H9 (cell line): Measurements from ENCODE around the gene ZFP36L1. TPM values are rescaled to one million over a fixed set of nuclear protein-coding genes. Genes with fewer than 3 reads are reported as not detected.
A peak's percentile ranks its signal among the peaks of the same experiment; 100 is the strongest.

Source experiments
- DNase-seq: peaks from one replicate; pipeline ENCODE4 v3.0.0-alpha.2; 2017
- H2AFZ ChIP-seq: one replicate; pipeline ENCODE4 v1.6.1; 2013; ENCODE audit warnings: mild to moderate bottlenecking, low read length, control low read depth, moderate library complexity
- H2AK5ac ChIP-seq: 2 replicates; pipeline ENCODE4 v1.6.1; 2013; ENCODE audit warnings: low read length, control low read depth, mixed read lengths; ENCODE audit not compliant: insufficient read length
- H2BK120ac ChIP-seq: one replicate; pipeline ENCODE4 v1.6.1; 2013; ENCODE audit warnings: low read depth, mild to moderate bottlenecking, low read length, control low read depth, inconsistent platforms; ENCODE audit not compliant: poor library complexity, severe bottlenecking
- H2BK12ac ChIP-seq: 2 replicates; pipeline ENCODE4 v1.6.1; 2013; ENCODE audit warnings: low read length, control low read depth, mixed read lengths, low read depth; ENCODE audit not compliant: insufficient read length
- H2BK15ac ChIP-seq: 2 replicates; pipeline ENCODE4 v1.6.1; 2013; ENCODE audit warnings: low read depth, low read length, control low read depth
- H2BK20ac ChIP-seq: one replicate; pipeline ENCODE4 v1.6.1; 2013; ENCODE audit warnings: low read depth, mild to moderate bottlenecking, low read length, control low read depth, inconsistent platforms; ENCODE audit not compliant: poor library complexity, severe bottlenecking
- H2BK5ac ChIP-seq: 2 replicates; pipeline ENCODE4 v1.6.1; 2013; ENCODE audit warnings: low read length, control low read depth, mixed read lengths; ENCODE audit not compliant: insufficient read length
- H3K14ac ChIP-seq: 2 replicates; pipeline ENCODE4 v1.6.1; 2013; ENCODE audit warnings: low read length, control low read depth; ENCODE audit not compliant: insufficient read depth
- H3K18ac ChIP-seq: 2 replicates; pipeline ENCODE4 v1.6.1; 2013; ENCODE audit warnings: low read depth, mild to moderate bottlenecking, mixed read lengths, low read length, control low read depth; ENCODE audit not compliant: insufficient read length
- H3K23ac ChIP-seq: 2 replicates; pipeline ENCODE4 v1.6.1; 2013; ENCODE audit warnings: low read length, control low read depth, mixed read lengths, low read depth; ENCODE audit not compliant: insufficient read length
- H3K23me2 ChIP-seq: 2 replicates; pipeline ENCODE4 v1.6.1; 2013; ENCODE audit warnings: low read depth, mild to moderate bottlenecking, mixed read lengths, low read length, control low read depth; ENCODE audit not compliant: insufficient read length, poor library complexity, severe bottlenecking
- H3K27ac ChIP-seq: 2 replicates; pipeline ENCODE4 v1.5.1; 2013; ENCODE audit warnings: low read length, control low read depth, mixed read lengths, low read depth; ENCODE audit not compliant: insufficient read length
- H3K27me3 ChIP-seq: 2 replicates; pipeline ENCODE4 v1.6.1; 2013; ENCODE audit warnings: low read length, control low read depth, inconsistent platforms; ENCODE audit not compliant: insufficient read depth
- H3K4ac ChIP-seq: 2 replicates; pipeline ENCODE4 v1.6.1; 2013; ENCODE audit warnings: low read depth, mild to moderate bottlenecking, control low read depth, inconsistent platforms, low read length, moderate library complexity
- H3K4me1 ChIP-seq: 2 replicates; pipeline ENCODE4 v1.6.1; 2013; ENCODE audit warnings: low read length, control low read depth, inconsistent platforms; ENCODE audit not compliant: insufficient read depth
- H3K4me2 ChIP-seq: 2 replicates; pipeline ENCODE4 v1.6.1; 2013; ENCODE audit warnings: low read length, control low read depth, mixed read lengths; ENCODE audit not compliant: insufficient read length, insufficient read depth
- H3K56ac ChIP-seq: 2 replicates; pipeline ENCODE4 v1.6.1; 2013; ENCODE audit warnings: low read depth, mild to moderate bottlenecking, mixed read lengths, low read length, control low read depth; ENCODE audit not compliant: insufficient read length
- H3K79me1 ChIP-seq: 2 replicates; pipeline ENCODE4 v1.6.1; 2013; ENCODE audit warnings: low read depth, mild to moderate bottlenecking, moderate library complexity, low read length, control low read depth, inconsistent platforms; ENCODE audit not compliant: insufficient read depth, poor library complexity, severe bottlenecking
- H3K79me2 ChIP-seq: 2 replicates; pipeline ENCODE4 v1.6.1; 2013; ENCODE audit warnings: low read length, control low read depth, inconsistent platforms; ENCODE audit not compliant: insufficient read depth
- H3K9ac ChIP-seq: 2 replicates; pipeline ENCODE4 v1.6.1; 2013; ENCODE audit warnings: low read length, control low read depth, mixed read lengths; ENCODE audit not compliant: insufficient read length; ENCODE audit errors: extremely low read depth
- H3K9me3 ChIP-seq: one replicate; pipeline ENCODE4 v1.6.1; 2013; ENCODE audit warnings: low read depth, low read length, inconsistent platforms; ENCODE audit not compliant: control insufficient read depth
- H3T11ph ChIP-seq: one replicate; pipeline ENCODE4 v1.6.1; 2013; ENCODE audit warnings: mild to moderate bottlenecking, low read length, control low read depth, inconsistent platforms
- H4K20me1 ChIP-seq: one replicate; pipeline ENCODE4 v1.6.1; 2013; ENCODE audit not compliant: control insufficient read depth, insufficient read length, insufficient read depth
- H4K5ac ChIP-seq: 2 replicates; pipeline ENCODE4 v1.6.1; 2013; ENCODE audit warnings: low read depth, mild to moderate bottlenecking, mixed read lengths, low read length, control low read depth; ENCODE audit not compliant: insufficient read length
- H4K8ac ChIP-seq: replicated peaks from 2 replicates; pipeline ENCODE4 v1.6.1; 2013; ENCODE audit warnings: low read length, control low read depth, mixed read lengths, low read depth; ENCODE audit not compliant: insufficient read length
- H4K91ac ChIP-seq: 2 replicates; pipeline ENCODE4 v1.6.1; 2013; ENCODE audit warnings: low read depth, mild to moderate bottlenecking, moderate library complexity, mixed read lengths, low read length, control low read depth; ENCODE audit not compliant: insufficient read length
- H3K27ac Mint-ChIP-seq, 3 experiments: 2 replicates in 2 of 3; 3 replicates in 1 of 3; pipeline ENCODE4 v1.8.0; 2020 to 2021; ENCODE audit warnings: mixed read lengths in 3 of 3, mild to moderate bottlenecking in 1 of 3, moderate library complexity in 1 of 3
- H3K27me3 Mint-ChIP-seq: 2 replicates; pipeline ENCODE4 v1.8.0; 2021; ENCODE audit warnings: low read depth, mild to moderate bottlenecking, moderate library complexity, mixed read lengths
- H3K36me3 Mint-ChIP-seq, 3 experiments: 2 replicates in 2 of 3; 3 replicates in 1 of 3; pipeline ENCODE4 v1.8.0; 2020 to 2021; ENCODE audit warnings: low read depth in 3 of 3, mixed read lengths in 3 of 3; ENCODE audit not compliant: insufficient read depth in 1 of 3
- H3K4me1 Mint-ChIP-seq, 2 experiments: 2 replicates each; pipeline ENCODE4 v1.8.0; 2020; ENCODE audit warnings: mixed read lengths in 2 of 2
- H3K4me3 Mint-ChIP-seq, 2 experiments: 2 replicates in 1 of 2; 3 replicates in 1 of 2; pipeline ENCODE4 v1.8.0; 2020 to 2021; ENCODE audit warnings: mild to moderate bottlenecking in 2 of 2, mixed read lengths in 2 of 2, moderate library complexity in 1 of 2
- H3K9me3 Mint-ChIP-seq, 2 experiments: 2 replicates in 1 of 2; 3 replicates in 1 of 2; pipeline ENCODE4 v1.8.0; 2020; ENCODE audit warnings: mild to moderate bottlenecking in 2 of 2, mixed read lengths in 2 of 2, moderate library complexity in 1 of 2
- CTCF ChIP-seq: fragments of 200-600 bp; sonication (generic); conservative IDR thresholded peaks from 3 replicates; pipeline ENCODE4 v1.8.0; 2021; ENCODE audit warnings: antibody characterized with exemption, mild to moderate bottlenecking
- WGBS: extraction: QIAGEN DNeasy Blood & Tissue Kit; methylation state at CpG from one replicate; pipeline ENCODE4 v1.1.7; 2013; ENCODE audit warnings: missing lambda C conversion rate, low lambda C conversion rate, mixed read lengths; ENCODE audit not compliant: insufficient read length; ENCODE audit errors: extremely low coverage; 5-methylcytosine and 5-hydroxymethylcytosine counted together
- total RNA-seq: library from RNA; stranded (reverse); gene quantifications from 2 replicates; pipeline ENCODE4 v1.2.1, GENCODE V29; 2021

ZFP36L1 gene
- total RNA-seq, 1 experiment from 2014 or later: 109 TPM

- no peak overlapping the region for H3K18ac ChIP-seq
- H2BK120ac ChIP-seq: no peak overlapping the region
- H3K9me3 ChIP-seq: no peaks in the 10 kb centered on the region
- no peak overlapping the region for H2BK20ac ChIP-seq
- Mint-ChIP-seq H3K27ac (no peak overlapping the region), H3K27me3 (peaks cover 2% of the 10 kb centered on the region), H3K4me3 (no peak overlapping the region), H3K4me1 (peaks cover 49 to 57% of the 10 kb centered on the region in 2 experiments), H3K36me3 (no peaks in the 10 kb centered on the region), H3K9me3 (peaks cover 0 to 3% of the 10 kb centered on the region in 2 experiments; a peak in 1 of 5 replicates)
- H3K9ac ChIP-seq: no peak overlapping the region
- no peak overlapping the region for H3T11ph ChIP-seq
- H3K79me2 ChIP-seq: no peaks in the 10 kb centered on the region
- H3K79me1 ChIP-seq: no peaks in the 10 kb centered on the region
- no peak overlapping the region for H2AFZ ChIP-seq
- no peak overlapping the region for H4K8ac ChIP-seq
- H2BK5ac ChIP-seq: no peak overlapping the region
- H3K23ac ChIP-seq: no peak overlapping the region
- H3K23me2 ChIP-seq: no peaks in the 10 kb centered on the region
- no peak overlapping the region for H3K4me2 ChIP-seq
- H3K14ac ChIP-seq: no peak overlapping the region
- no peak overlapping the region for H3K27ac ChIP-seq
- peaks cover 15% of the 10 kb centered on the region for H3K4me1 ChIP-seq
- no peaks in the 10 kb centered on the region for H4K20me1 ChIP-seq
- no peaks in the 10 kb centered on the region for H3K27me3 ChIP-seq
- no peak overlapping the region for H2BK12ac ChIP-seq
- no peak overlapping the region for H2AK5ac ChIP-seq
- no peak overlapping the region for H2BK15ac ChIP-seq
- no peak overlapping the region for H3K4ac ChIP-seq
- TF ChIP-seq CTCF: no peak
- no peak overlapping the region for H3K56ac ChIP-seq
- WGBS: no CpG with 5 or more reads among the region's 10 CpGs
- no peak overlapping the region for H4K5ac ChIP-seq
- peak; percentile 23 for DNase-seq
- no peak overlapping the region for H4K91ac ChIP-seq
Observed at GRCh38 chr14:68811171-68811570, 18.3 kb upstream of the ZFP36L1 start.
